B cell (primary cell): ENCODE measurements around the gene ADGRA3. TPM values are rescaled to one million over a fixed set of nuclear protein-coding genes. Genes with fewer than 3 reads are reported as not detected.
"Not testable (repeated sequence)": the region's sequence is repeated elsewhere in the genome, so short reads cannot be mapped to it uniquely, and the experiment has no call there.

ENCODE experiments used
- ATAC-seq: fragments of 200-7000 bp; cut with Tn5 transposase; one replicate; pipeline ENCODE4 v1.10.0; 2021; ENCODE audit warnings: low read depth, mild to moderate bottlenecking, moderate number of reproducible peaks, moderate library complexity
- CTCF ChIA-PET: fragments of 350-600 bp; sonication (Branson Sonifier 250); formaldehyde crosslinking; loops from one replicate; lab custom pipeline; 2021; ENCODE audit warnings: antibody characterized with exemption, inconsistent platforms; lab: Charles Lee
- POLR2A ChIA-PET: fragments of 350-600 bp; sonication (Branson Sonifier 250); formaldehyde crosslinking; loops from one replicate; lab custom pipeline; 2021; ENCODE audit warnings: antibody characterized with exemption; lab: Charles Lee
- DNase-seq: peaks from one replicate; pipeline ENCODE4 v3.0.0; 2013
- H2AFZ ChIP-seq: 2 replicates; pipeline ENCODE4 v1.6.1; 2012; ENCODE audit warnings: mild to moderate bottlenecking, low read depth, low read length; ENCODE audit not compliant: insufficient read depth, poor library complexity, severe bottlenecking
- H3K27ac ChIP-seq, 2 donors: 1 replicate in 1 of 2; 2 replicates in 1 of 2; pipeline ENCODE4 v1.5.1; 2012 to 2013; ENCODE audit warnings: low read length in 2 of 2, mild to moderate bottlenecking in 2 of 2, moderate library complexity in 1 of 2
- H3K27me3 ChIP-seq, 4 experiments: fragments of 200-600 bp in 1 of 4; sonication (generic) in 1 of 4; replicated peaks in 1 of 4; 1 replicate in 2 of 4; 2 replicates in 2 of 4; pipeline versions ENCODE4 v1.6.1 to v1.7.0; 2013 to 2016; ENCODE audit warnings: low read length in 3 of 4, mild to moderate bottlenecking in 2 of 4, mixed read lengths in 1 of 4, moderate library complexity in 1 of 4; ENCODE audit not compliant: insufficient read depth in 4 of 4, control insufficient read depth in 3 of 4; ENCODE audit errors: control extremely low read depth in 1 of 4
- H3K36me3 ChIP-seq, 2 experiments: replicated peaks in 1 of 2; 1 replicate in 1 of 2; 2 replicates in 1 of 2; pipeline versions ENCODE4 v1.6.1 to v1.7.1; 2013; ENCODE audit warnings: low read length in 1 of 2; ENCODE audit not compliant: insufficient read depth in 2 of 2, control insufficient read depth in 1 of 2; ENCODE audit errors: control extremely low read depth in 1 of 2, extremely low read depth in 1 of 2
- H3K4me1 ChIP-seq, 2 donors: fragments of 200-600 bp in 1 of 2; sonication (generic) in 1 of 2; 1 replicate in 1 of 2; 2 replicates in 1 of 2; pipeline versions ENCODE4 v1.5.1 to v1.6.1; 2013 to 2017; ENCODE audit warnings: low read length in 2 of 2; ENCODE audit not compliant: control insufficient read depth in 2 of 2, insufficient read depth in 2 of 2
- H3K4me2 ChIP-seq: replicated peaks from 2 replicates; pipeline ENCODE3; 2012; ENCODE audit warnings: mild to moderate bottlenecking, low read depth, low read length; ENCODE audit not compliant: poor library complexity, severe bottlenecking
- H3K4me3 ChIP-seq, 5 experiments: fragments of 200-600 bp in 1 of 5; sonication (generic) in 1 of 5; 1 replicate in 3 of 5; 2 replicates in 2 of 5; pipeline versions ENCODE4 v1.5.1 to v1.7.0; 2011 to 2016; ENCODE audit warnings: low read length in 4 of 5, mild to moderate bottlenecking in 4 of 5, low read depth in 2 of 5, control low read depth in 1 of 5, moderate library complexity in 1 of 5; ENCODE audit not compliant: insufficient read depth in 1 of 5; ENCODE audit errors: control extremely low read depth in 1 of 5, extremely low read depth in 1 of 5
- H3K79me2 ChIP-seq: fragments of 200-600 bp; sonication (generic); one replicate; pipeline ENCODE4 v1.6.0; 2016; ENCODE audit warnings: low read length; ENCODE audit not compliant: control insufficient read depth, insufficient read depth
- H3K9ac ChIP-seq: fragments of 200-600 bp; sonication (generic); 2 replicates; pipeline ENCODE4 v1.6.1; 2017; ENCODE audit warnings: mild to moderate bottlenecking, low read length, moderate library complexity
- H3K9me3 ChIP-seq, 3 donors: one replicate each; pipeline versions ENCODE4 v1.6.1 to v1.7.1; 2013; ENCODE audit warnings: low read length in 2 of 3; ENCODE audit not compliant: control insufficient read depth in 2 of 3, insufficient read depth in 1 of 3; ENCODE audit errors: control extremely low read depth in 1 of 3
- H4K20me1 ChIP-seq: 2 replicates; pipeline ENCODE4 v1.6.0; 2012; ENCODE audit warnings: mild to moderate bottlenecking, low read length; ENCODE audit not compliant: insufficient read depth, control insufficient read depth, poor library complexity, severe bottlenecking
- H3K27ac Mint-ChIP-seq: one replicate; pipeline ENCODE4 v1.8.0; 2021; ENCODE audit warnings: mixed read lengths
- H3K27me3 Mint-ChIP-seq: one replicate; pipeline ENCODE4 v1.8.0; 2021; ENCODE audit warnings: mixed read lengths
- H3K4me1 Mint-ChIP-seq: one replicate; pipeline ENCODE4 v1.8.0; 2021; ENCODE audit warnings: mixed read lengths
- H3K4me3 Mint-ChIP-seq: one replicate; pipeline ENCODE4 v1.8.0; 2021; ENCODE audit warnings: mixed read lengths
- H3K9me3 Mint-ChIP-seq: one replicate; pipeline ENCODE4 v1.8.0; 2022; ENCODE audit warnings: mixed read lengths; ENCODE audit not compliant: insufficient read depth
- EZH2 ChIP-seq: IDR thresholded peaks from 2 replicates; pipeline ENCODE4 v1.6.1; 2012; ENCODE audit warnings: borderline replicate concordance, low read depth, mild to moderate bottlenecking, moderate library complexity, low read length; ENCODE audit not compliant: insufficient read depth, poor library complexity, severe bottlenecking
- WGBS: methylation state at CpG from one replicate; pipeline ENCODE4 v1.1.5; 2013; ENCODE audit warnings: missing lambda C conversion rate; ENCODE audit not compliant: insufficient coverage; 5-methylcytosine and 5-hydroxymethylcytosine counted together
- intact Hi-C: fragments of 100-400 bp; cut with micrococcal nuclease; formaldehyde crosslinking; loops from one replicate; pipeline ENCODE4 v1.10.0; 2022
- polyA plus RNA-seq: library from polyadenylated mRNA; depleted of rRNA; stranded (reverse); fragments of >200 nt; gene quantifications from 2 replicates; pipeline ENCODE4 v1.2.3, GENCODE V29; 2012
- total RNA-seq, 2 donors: library from RNA; stranded (reverse); fragments of 120-200 nt in 1 of 2; gene quantifications; 1 replicate in 1 of 2; 2 replicates in 1 of 2; pipeline versions ENCODE4 v1.2.3 to v1.2.4, GENCODE V29; 2013 to 2022
- TF ChIP-seq, protein P1 (sequence below): fragments of 200-600 bp; IDR thresholded peaks from one replicate; pipeline ENCODE4 v1.8.0; 2022; ENCODE audit warnings: antibody characterized with exemption, mild to moderate bottlenecking

Gene ADGRA3
- total and polyA plus RNA-seq, 2 donors (not counting 1 experiment from before 2014, with no cell fraction given): 0.25 TPM; not detected in 1

DNA sequence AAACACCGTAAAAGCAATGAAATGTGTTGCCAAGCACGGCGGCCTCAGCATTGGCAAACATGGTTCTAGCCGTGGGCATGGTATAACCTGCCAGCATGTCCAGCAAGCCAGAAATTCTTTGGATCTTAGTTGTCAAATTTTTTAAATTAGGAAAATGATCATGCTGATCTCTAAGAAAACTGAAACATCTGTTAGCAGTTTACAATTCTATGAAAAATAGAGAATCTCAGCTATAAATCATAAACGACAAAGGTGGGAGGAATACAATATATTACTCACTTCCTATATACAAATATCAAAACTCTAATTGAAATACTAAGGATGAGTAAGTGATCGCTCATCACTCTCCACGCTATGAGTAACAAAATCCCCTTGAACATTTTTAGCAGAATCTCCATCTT is 130.3 kb downstream of the ADGRA3 start:
- H3K4me2 ChIP-seq: no peak overlapping the region
- H3K27ac Mint-ChIP-seq: no peak overlapping the region
- no peaks in the 10 kb centered on the region for H3K79me2 ChIP-seq
- intact Hi-C loops: loop anchor here (5.0 kb wide), 1 partner anchor 598 kb away; no protein-coding TSS in a partner anchor
- H3K4me1 ChIP-seq: no peaks in the 10 kb centered on the region
- no peaks in the 10 kb centered on the region for H3K9me3 ChIP-seq
- DNase-seq: no peak
- WGBS: 100% methylated on average over 5 of the region's 7 CpGs
- H3K27ac ChIP-seq: no peak overlapping the region
- CTCF ChIA-PET: no interaction called here
- H4K20me1 ChIP-seq: no peaks in the 10 kb centered on the region
- H3K4me3 Mint-ChIP-seq: no peak overlapping the region
- H3K9me3 Mint-ChIP-seq: no peaks in the 10 kb centered on the region
- TF ChIP-seq, protein P1, sequence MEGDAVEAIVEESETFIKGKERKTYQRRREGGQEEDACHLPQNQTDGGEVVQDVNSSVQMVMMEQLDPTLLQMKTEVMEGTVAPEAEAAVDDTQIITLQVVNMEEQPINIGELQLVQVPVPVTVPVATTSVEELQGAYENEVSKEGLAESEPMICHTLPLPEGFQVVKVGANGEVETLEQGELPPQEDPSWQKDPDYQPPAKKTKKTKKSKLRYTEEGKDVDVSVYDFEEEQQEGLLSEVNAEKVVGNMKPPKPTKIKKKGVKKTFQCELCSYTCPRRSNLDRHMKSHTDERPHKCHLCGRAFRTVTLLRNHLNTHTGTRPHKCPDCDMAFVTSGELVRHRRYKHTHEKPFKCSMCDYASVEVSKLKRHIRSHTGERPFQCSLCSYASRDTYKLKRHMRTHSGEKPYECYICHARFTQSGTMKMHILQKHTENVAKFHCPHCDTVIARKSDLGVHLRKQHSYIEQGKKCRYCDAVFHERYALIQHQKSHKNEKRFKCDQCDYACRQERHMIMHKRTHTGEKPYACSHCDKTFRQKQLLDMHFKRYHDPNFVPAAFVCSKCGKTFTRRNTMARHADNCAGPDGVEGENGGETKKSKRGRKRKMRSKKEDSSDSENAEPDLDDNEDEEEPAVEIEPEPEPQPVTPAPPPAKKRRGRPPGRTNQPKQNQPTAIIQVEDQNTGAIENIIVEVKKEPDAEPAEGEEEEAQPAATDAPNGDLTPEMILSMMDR: no peak
- no peak for TF ChIP-seq EZH2
- peaks cover 3% of the 10 kb centered on the region for H3K4me1 Mint-ChIP-seq
- POLR2A ChIA-PET: no interaction called here
- no peak overlapping the region for H3K4me3 ChIP-seq
- H3K36me3 ChIP-seq: no peaks in the 10 kb centered on the region
- no peaks in the 10 kb centered on the region for H3K27me3 ChIP-seq
- H3K9ac ChIP-seq: no peak overlapping the region
- no peak overlapping the region for H2AFZ ChIP-seq
- H3K27me3 Mint-ChIP-seq: no peaks in the 10 kb centered on the region
- no peak for ATAC-seq

DNA sequence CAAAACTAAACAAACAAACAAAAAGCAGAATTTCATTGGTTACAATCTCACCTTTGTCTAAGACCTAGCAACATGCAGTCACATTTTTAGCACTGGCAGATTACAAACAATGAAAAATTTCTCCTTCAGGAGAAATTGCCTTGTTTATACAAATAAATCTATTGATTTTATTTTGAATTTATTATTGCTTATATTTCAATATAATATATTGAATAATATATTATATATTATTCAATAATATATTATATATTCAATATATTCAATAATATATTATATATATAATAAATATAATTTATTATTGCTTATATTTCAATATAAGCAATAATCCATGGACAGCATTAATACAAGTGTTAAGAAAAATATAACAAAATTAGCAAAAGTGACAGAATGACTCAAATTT is 131.7 kb downstream of the ADGRA3 start:
- Histone ChIP-seq H3K4me3 (no peak overlapping the region), H3K27me3 (no peaks in the 10 kb centered on the region), H3K27ac (no peak overlapping the region), H3K9ac (no peak overlapping the region), H3K36me3 (no peaks in the 10 kb centered on the region), H3K4me2 (no peak overlapping the region), H3K79me2 (no peaks in the 10 kb centered on the region), H2AFZ (no peak overlapping the region), H3K4me1 (no peaks in the 10 kb centered on the region), H4K20me1 (no peaks in the 10 kb centered on the region), H3K9me3 (no peaks in the 10 kb centered on the region)
- DNase-seq (no peak), ATAC-seq (no peak)
- ChIA-PET CTCF (no interaction called here), POLR2A (no interaction called here)
- Mint-ChIP-seq H3K9me3 (no peaks in the 10 kb centered on the region), H3K27me3 (no peaks in the 10 kb centered on the region), H3K27ac (no peak overlapping the region), H3K4me3 (no peak overlapping the region), H3K4me1 (peaks cover 3% of the 10 kb centered on the region)
- intact Hi-C loops: no loop called here
- no peak for TF ChIP-seq EZH2
- TF ChIP-seq, protein P1: no peak

DNA sequence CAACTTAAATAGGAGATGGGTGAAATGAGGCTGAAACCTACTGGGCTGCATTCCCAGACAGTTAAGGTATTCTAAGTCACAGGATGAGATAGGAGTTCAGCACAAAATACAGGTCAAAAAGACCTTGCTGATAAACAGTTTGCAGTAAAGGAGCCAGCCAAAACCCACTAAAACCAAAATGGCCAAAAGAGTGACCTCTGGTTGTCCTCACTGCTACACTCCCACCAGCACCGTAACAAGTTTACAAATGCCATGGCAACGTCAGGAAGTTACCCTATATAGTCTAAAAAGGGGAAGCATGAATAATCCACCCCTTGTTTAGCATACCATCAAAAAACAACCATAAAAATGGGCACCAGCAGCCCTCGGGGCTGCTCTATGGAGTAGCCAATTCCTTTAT is 133.7 kb downstream of the ADGRA3 start:
- H2AFZ ChIP-seq, H3K79me2 ChIP-seq, H3K9ac ChIP-seq, H3K4me1 ChIP-seq, H3K4me3 ChIP-seq, ATAC-seq, H3K27me3 Mint-ChIP-seq, H3K9me3 Mint-ChIP-seq, POLR2A ChIA-PET, CTCF ChIA-PET, H3K9me3 ChIP-seq, H3K27ac Mint-ChIP-seq, H4K20me1 ChIP-seq, H3K27me3 ChIP-seq, H3K4me1 Mint-ChIP-seq, H3K4me2 ChIP-seq, H3K36me3 ChIP-seq, DNase-seq, intact Hi-C loops, H3K27ac ChIP-seq, H3K4me3 Mint-ChIP-seq: not testable (repeated sequence)
- 25% methylated on average over 2 of the region's 3 CpGs for WGBS
